RWPE1 (cell line): ENCODE data around the gene TM4SF20.

Experiments
- CTCF ChIA-PET: fragments of 350-600 bp; sonication (Branson Sonifier 250); formaldehyde crosslinking; extraction: SDS; loops from one replicate; lab custom pipeline; 2021; lab: Yijun Ruan, JAX
- POLR2A ChIA-PET: fragments of 400-600 bp; formaldehyde crosslinking; extraction: SDS; loops from one replicate; lab custom pipeline; 2020; ENCODE audit warnings: antibody characterized with exemption; ENCODE audit not compliant: low non-redundant PET; lab: Yijun Ruan, JAX
- DNase-seq: peaks from one replicate; pipeline ENCODE4 v3.0.0; 2012; ENCODE audit warnings: low spot score
- H3K27ac ChIP-seq: fragments of 450-650 bp; 2 replicates; pipeline ENCODE4 v1.5.1; 2017
- CTCF ChIP-seq: fragments of 450-650 bp; conservative IDR thresholded peaks from 2 replicates; pipeline ENCODE4 v1.5.1; 2017; ENCODE audit warnings: low read depth, mild to moderate bottlenecking

Gene TM4SF20

DNA sequence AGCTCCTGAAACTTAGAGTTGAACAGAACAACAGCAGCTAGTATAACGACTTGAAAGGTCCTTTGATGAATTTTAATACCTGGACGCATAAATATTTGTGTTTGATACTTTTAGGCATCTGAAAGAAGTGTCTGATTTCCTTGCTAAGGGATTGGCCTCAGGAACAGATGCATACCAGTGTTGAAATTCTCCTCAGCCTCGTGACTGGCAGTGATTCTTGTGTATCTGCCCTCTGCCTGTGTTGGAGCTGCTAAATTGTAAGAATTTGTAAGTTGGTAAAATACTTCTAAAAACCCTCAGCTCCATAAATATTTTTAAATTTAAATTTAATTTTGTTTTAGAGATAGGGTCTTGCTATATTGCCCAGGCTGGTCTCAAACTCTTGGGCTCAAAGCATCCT is 31.1 kb upstream of the TM4SF20 start:
- CTCF ChIA-PET, result interaction anchor here (0.6 to 1.4 kb wide), 2 partner anchors 8 to 1997 kb away, joined by 3 to 4 read pairs; no protein-coding TSS in a partner anchor
- no peak overlapping the region; the same call in 1 of the 2 replicates for H3K27ac ChIP-seq
- POLR2A ChIA-PET, result no interaction called here
- no peak for TF ChIP-seq CTCF
- no peak for DNase-seq

DNA sequence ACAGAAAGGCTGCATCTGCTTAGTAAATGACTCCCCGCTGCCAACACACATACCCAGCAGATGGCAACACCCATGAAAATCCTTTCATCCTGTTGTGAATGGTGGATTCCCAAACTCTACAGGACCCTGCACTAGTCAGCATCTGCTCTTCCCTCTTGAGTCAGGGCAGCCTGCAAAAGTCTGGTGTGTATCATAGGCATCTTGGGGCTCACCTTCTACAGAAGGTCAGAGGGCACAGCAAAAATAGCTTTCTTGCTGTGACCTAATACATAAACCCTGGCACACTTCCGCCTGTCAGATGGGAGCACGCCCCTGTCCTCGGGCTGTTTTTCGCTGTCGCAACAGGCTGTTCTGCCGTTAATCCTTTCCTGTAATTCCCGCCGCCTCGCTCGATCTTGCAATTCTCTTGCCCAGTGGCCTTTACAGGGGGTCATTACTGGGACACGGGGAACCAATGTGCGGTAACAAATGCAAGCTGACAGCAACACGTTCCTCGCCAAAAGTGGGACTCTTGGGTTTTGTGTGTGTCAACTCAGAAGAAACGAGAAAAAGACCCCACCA is 28.6 kb upstream of the TM4SF20 start:
- ChIA-PET POLR2A (no interaction called here), CTCF (interaction anchor here (0.6 to 1.2 kb wide), 3 partner anchors 159 to 359 kb away, joined by 4 read pairs; no protein-coding TSS in a partner anchor)
- no peak for TF ChIP-seq CTCF
- peak; percentile 68 for DNase-seq
- H3K27ac ChIP-seq, result peak overlapping the region; percentile 45

DNA sequence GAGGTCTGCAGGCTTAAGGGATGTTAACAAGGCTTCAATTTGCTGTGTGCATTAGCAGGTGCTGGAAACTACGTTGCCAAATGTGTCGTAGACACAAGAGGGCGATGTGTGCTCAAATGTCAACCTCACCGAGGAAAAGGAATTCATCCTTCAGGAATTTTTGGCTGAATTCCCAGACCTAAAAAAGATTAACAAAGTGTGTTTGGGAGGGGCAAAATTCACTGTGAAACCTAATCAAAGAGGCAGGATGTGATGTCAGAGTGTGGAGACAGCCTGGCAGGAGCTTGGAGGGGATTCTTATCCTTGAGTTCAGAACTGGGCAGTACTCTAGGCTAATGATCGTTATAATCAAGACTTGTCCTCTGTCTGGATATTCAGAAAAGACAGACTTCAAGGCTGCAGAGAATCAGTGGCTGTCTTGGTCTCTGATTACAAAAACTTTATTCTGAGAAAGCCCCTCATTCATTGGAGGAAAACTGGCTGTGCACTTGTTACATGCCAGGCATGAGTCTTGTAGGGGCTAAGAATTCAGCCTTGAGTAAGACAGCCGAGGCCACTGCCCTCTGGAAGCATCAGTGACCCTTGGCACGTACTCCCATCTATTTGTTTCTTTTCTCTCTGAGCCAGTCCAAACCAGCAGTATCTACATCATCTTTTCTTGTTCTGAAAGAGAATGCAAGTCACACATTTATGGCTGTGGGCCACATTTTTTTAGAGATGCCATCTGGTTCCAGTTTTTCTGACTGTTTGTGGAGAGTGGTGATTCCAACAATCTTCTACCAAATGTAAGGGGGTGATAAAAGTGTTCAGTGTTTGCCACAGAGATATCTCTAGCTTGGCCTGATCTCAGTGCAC is 27.3 kb upstream of the TM4SF20 start:
- peak; percentile 93 for DNase-seq

GRCh38 chr2:227404585-227405271 is 25.6 kb upstream of the TM4SF20 start:
- ChIA-PET CTCF (interaction anchor here (1.1 kb wide), 1 partner anchor 253 kb away, joined by 8 read pairs; no protein-coding TSS in a partner anchor), POLR2A (no interaction called here)
- TF ChIP-seq CTCF, result no peak
- H3K27ac ChIP-seq, result no peak overlapping the region
- no peak for DNase-seq

More for the DNA sequence above, 27.3 kb upstream of the TM4SF20 start:
- peak; percentile 82 for TF ChIP-seq CTCF
- ChIA-PET POLR2A (interaction anchor here (0.5 kb wide), 1 partner anchor 59 kb away, joined by 3 read pairs; no protein-coding TSS in a partner anchor), CTCF (interaction anchor here (0.5 to 1.2 kb wide), 11 partner anchors 22 to 1615 kb away, joined by 3 to 8 read pairs (median 4); no protein-coding TSS in a partner anchor)
- H3K27ac ChIP-seq, result peak overlapping the region; percentile 41; the same call in 1 of the 2 replicates

DNA sequence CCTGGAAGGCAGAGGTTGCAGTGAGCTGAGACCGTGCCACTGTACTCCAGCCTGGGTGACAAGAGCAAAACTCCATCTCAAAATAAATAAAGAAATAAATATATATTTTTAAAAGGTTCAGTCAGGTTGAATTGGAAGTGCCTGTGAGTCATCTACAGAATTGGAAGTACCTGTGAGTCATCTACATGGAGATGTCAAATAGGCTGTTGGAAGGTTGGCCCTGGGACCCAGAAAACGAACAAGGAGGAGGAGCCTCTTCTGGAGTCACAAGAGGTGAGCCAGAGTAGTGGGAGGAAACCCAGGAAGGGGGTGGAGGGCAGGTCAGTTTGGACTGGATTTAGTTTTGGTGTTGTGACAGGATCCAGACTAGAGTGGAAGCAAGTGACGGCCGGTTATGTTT is 23.9 kb upstream of the TM4SF20 start:
- peak; percentile 69 for DNase-seq
- TF ChIP-seq CTCF, result no peak
- CTCF ChIA-PET, result interaction anchor here (1.9 kb wide), 1 partner anchor 363 kb away, joined by 4 read pairs; no protein-coding TSS in a partner anchor
- no peak overlapping the region; the same call in 1 of the 2 replicates for H3K27ac ChIP-seq
- POLR2A ChIA-PET, result no interaction called here

DNA sequence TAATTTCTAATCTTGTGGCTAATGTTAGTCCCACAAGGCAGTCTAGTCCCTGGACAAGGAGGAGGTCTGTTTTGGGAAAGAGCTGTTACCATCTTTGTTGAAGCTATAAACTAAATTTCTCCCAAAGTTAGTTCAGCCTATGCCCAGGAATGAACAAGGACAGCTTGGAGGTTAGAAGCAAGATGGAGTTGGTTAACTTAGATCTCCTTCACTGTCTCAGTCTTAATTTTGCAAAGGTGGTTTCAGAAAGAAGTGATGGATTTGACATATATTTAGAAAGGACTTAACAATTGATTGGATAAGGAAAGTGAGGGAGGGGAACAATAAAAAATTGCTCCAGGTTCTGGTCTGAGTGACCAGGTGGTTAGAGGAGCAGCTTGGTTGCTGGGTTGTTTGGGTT is 23.2 kb upstream of the TM4SF20 start:
- ChIA-PET POLR2A (no interaction called here), CTCF (interaction anchor here (1.5 to 1.9 kb wide), 2 partner anchors 8 to 364 kb away, joined by 4 read pairs; no protein-coding TSS in a partner anchor)
- DNase-seq, result no peak
- H3K27ac ChIP-seq, result no peak overlapping the region
- no peak for TF ChIP-seq CTCF
